PC-3 (cell line): ENCODE measurements around the gene SLC23A2. TPM values are rescaled to one million over a fixed set of nuclear protein-coding genes. Genes with fewer than 3 reads are reported as not detected.

Source experiments
- ATAC-seq: fragments of 200-7000 bp; cut with Tn5 transposase; 2 replicates; pipeline ENCODE4 v1.9.1; 2020; ENCODE audit warnings: mild to moderate bottlenecking, moderate library complexity
- BruUV-seq: library from RNA; stranded (reverse); fragments of 400-500 nt; replicated peaks from 2 replicates; lab custom pipeline; 2021; lab: Mats Ljungman, UMichigan
- CTCF ChIA-PET: fragments of 300-600 bp; sonication (Branson Sonifier 250); formaldehyde crosslinking; loops from one replicate; lab custom pipeline; 2022; ENCODE audit warnings: antibody characterized with exemption; lab: Charles Lee
- POLR2A ChIA-PET: fragments of 300-600 bp; sonication (Branson Sonifier 250); formaldehyde crosslinking; loops from one replicate; lab custom pipeline; 2022; ENCODE audit warnings: antibody characterized with exemption; ENCODE audit not compliant: unreplicated experiment; lab: Charles Lee
- DNase-seq: peaks from one replicate; pipeline ENCODE4 v3.0.0-alpha.2; 2015
- H2AFZ ChIP-seq: fragments of 300-600 bp; sonication (generic); 2 replicates; pipeline ENCODE4 v1.6.0; 2016; ENCODE audit warnings: antibody characterized with exemption, low read length
- H3F3A ChIP-seq: fragments of 300-600 bp; sonication (generic); one replicate; pipeline ENCODE4 v1.6.0; 2017; ENCODE audit warnings: antibody characterized with exemption, low read length, control low read depth, mild to moderate bottlenecking; ENCODE audit not compliant: unreplicated experiment
- H3K27ac ChIP-seq: fragments of 300-600 bp; sonication (generic); 2 replicates; pipeline ENCODE4 v1.5.1; 2016; ENCODE audit warnings: mild to moderate bottlenecking, low read length
- H3K27me3 ChIP-seq: fragments of 300-600 bp; sonication (generic); 2 replicates; pipeline ENCODE4 v1.6.1; 2016; ENCODE audit warnings: low read length, mixed read lengths
- H3K36me3 ChIP-seq: fragments of 300-600 bp; sonication (generic); 2 replicates; pipeline ENCODE4 v1.6.1; 2016; ENCODE audit warnings: low read depth, mixed run types, low read length, mixed read lengths
- H3K4me1 ChIP-seq: fragments of 300-600 bp; sonication (generic); 2 replicates; pipeline ENCODE4 v1.5.1; 2016; ENCODE audit warnings: low read length; ENCODE audit not compliant: insufficient read depth
- H3K4me2 ChIP-seq: fragments of 300-600 bp; sonication (generic); 2 replicates; pipeline ENCODE4 v1.6.0; 2016; ENCODE audit warnings: low read length
- H3K4me3 ChIP-seq: fragments of 300-600 bp; sonication (generic); 2 replicates; pipeline ENCODE4 v1.5.1; 2016; ENCODE audit warnings: mild to moderate bottlenecking, low read length, mixed read lengths
- H3K79me2 ChIP-seq: fragments of 300-600 bp; sonication (generic); 2 replicates; pipeline ENCODE4 v1.6.1; 2017; ENCODE audit warnings: low read length, mixed read lengths
- H3K9ac ChIP-seq: fragments of 300-600 bp; sonication (generic); 2 replicates; pipeline ENCODE4 v1.6.0; 2016; ENCODE audit warnings: mild to moderate bottlenecking, low read length
- H3K9me2 ChIP-seq: fragments of 300-600 bp; sonication (generic); replicated peaks from 2 replicates; pipeline ENCODE4 v1.6.1; 2016; ENCODE audit warnings: mixed run types, low read length, mixed read lengths
- H3K9me3 ChIP-seq: fragments of 300-600 bp; sonication (generic); 2 replicates; pipeline ENCODE4 v1.6.1; 2016; ENCODE audit warnings: low read length, mixed read lengths
- H4K20me1 ChIP-seq: fragments of 300-600 bp; sonication (generic); 2 replicates; pipeline ENCODE4 v1.6.1; 2016; ENCODE audit warnings: low read length, mixed read lengths
- EZH2 ChIP-seq: fragments of 300-600 bp; sonication (generic); IDR thresholded peaks from one replicate; pipeline ENCODE4 v1.6.1; 2017; ENCODE audit warnings: antibody characterized with exemption, mild to moderate bottlenecking, low read length; ENCODE audit not compliant: unreplicated experiment
- EZH2phosphoT487 ChIP-seq: fragments of 300-600 bp; sonication (generic); IDR thresholded peaks from 2 replicates; pipeline ENCODE4 v1.6.1; 2018; ENCODE audit warnings: mild to moderate bottlenecking, antibody characterized with exemption, low read length, borderline replicate concordance
- intact Hi-C: fragments of 100-400 bp; cut with micrococcal nuclease; formaldehyde crosslinking; loops from 2 replicates; pipeline ENCODE4 v1.9.0; 2023
- total RNA-seq: library from RNA; depleted of rRNA; stranded (reverse); fragments of >200 nt; gene quantifications from 2 replicates; pipeline ENCODE4 v1.2.3, GENCODE V29; 2014
- TF ChIP-seq, protein P1 (sequence below): fragments of 300-600 bp; sonication (generic); conservative IDR thresholded peaks from 2 replicates; pipeline ENCODE4 v1.5.1; 2017; ENCODE audit warnings: antibody characterized with exemption, low read depth, mild to moderate bottlenecking, low read length

SLC23A2 gene
- total RNA-seq, 1 experiment from 2014 or later = 18.3 TPM

GRCh38 chr20:4961746-4962145 is 39.6 kb downstream of the SLC23A2 start:
- H3K79me2 ChIP-seq = 0 out of 2 replicates have a peak, but pooled peaks cover 4% of the 10 kb centered on the region
- H3K9me2 ChIP-seq = no peaks in the 10 kb centered on the region
- no peaks in the 10 kb centered on the region for H3K9me3 ChIP-seq
- H4K20me1 ChIP-seq = no peaks in the 10 kb centered on the region
- ATAC-seq (no peak), DNase-seq (no peak)
- TF ChIP-seq EZH2 = no peak
- TF ChIP-seq EZH2phosphoT487 = no peak
- TF ChIP-seq, protein P1, sequence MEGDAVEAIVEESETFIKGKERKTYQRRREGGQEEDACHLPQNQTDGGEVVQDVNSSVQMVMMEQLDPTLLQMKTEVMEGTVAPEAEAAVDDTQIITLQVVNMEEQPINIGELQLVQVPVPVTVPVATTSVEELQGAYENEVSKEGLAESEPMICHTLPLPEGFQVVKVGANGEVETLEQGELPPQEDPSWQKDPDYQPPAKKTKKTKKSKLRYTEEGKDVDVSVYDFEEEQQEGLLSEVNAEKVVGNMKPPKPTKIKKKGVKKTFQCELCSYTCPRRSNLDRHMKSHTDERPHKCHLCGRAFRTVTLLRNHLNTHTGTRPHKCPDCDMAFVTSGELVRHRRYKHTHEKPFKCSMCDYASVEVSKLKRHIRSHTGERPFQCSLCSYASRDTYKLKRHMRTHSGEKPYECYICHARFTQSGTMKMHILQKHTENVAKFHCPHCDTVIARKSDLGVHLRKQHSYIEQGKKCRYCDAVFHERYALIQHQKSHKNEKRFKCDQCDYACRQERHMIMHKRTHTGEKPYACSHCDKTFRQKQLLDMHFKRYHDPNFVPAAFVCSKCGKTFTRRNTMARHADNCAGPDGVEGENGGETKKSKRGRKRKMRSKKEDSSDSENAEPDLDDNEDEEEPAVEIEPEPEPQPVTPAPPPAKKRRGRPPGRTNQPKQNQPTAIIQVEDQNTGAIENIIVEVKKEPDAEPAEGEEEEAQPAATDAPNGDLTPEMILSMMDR = no peak
- no TSS peak for BruUV-seq
- H3K36me3 ChIP-seq = no peaks in the 10 kb centered on the region
- no peak overlapping the region for H2AFZ ChIP-seq
- no peaks in the 10 kb centered on the region for H3F3A ChIP-seq
- H3K9ac ChIP-seq = no peak overlapping the region
- no peaks in the 10 kb centered on the region for H3K27me3 ChIP-seq
- H3K27ac ChIP-seq = no peak overlapping the region
- H3K4me3 ChIP-seq = no peak overlapping the region
- no peaks in the 10 kb centered on the region for H3K4me1 ChIP-seq
- POLR2A ChIA-PET = no interaction called here
- CTCF ChIA-PET = no interaction called here
- intact Hi-C loops = no loop called here
- H3K4me2 ChIP-seq = no peak overlapping the region

GRCh38 chr20:4959592-4959991 is 41.7 kb downstream of the SLC23A2 start:
- Histone ChIP-seq H3K9me2 (no peaks in the 10 kb centered on the region), H3K4me1 (no peaks in the 10 kb centered on the region), H2AFZ (no peak overlapping the region), H3K4me3 (no peak overlapping the region), H3F3A (no peaks in the 10 kb centered on the region), H3K9ac (no peak overlapping the region), H3K9me3 (no peaks in the 10 kb centered on the region), H3K79me2 (0 out of 2 replicates have a peak, but pooled peaks cover 4% of the 10 kb centered on the region), H3K27ac (no peak overlapping the region), H3K4me2 (no peak overlapping the region), H4K20me1 (no peaks in the 10 kb centered on the region), H3K27me3 (no peaks in the 10 kb centered on the region), H3K36me3 (no peaks in the 10 kb centered on the region)
- DNase-seq = no peak
- no peak for TF ChIP-seq EZH2phosphoT487
- TF ChIP-seq EZH2 = no peak
- TF ChIP-seq, protein P1 = no peak
- POLR2A ChIA-PET = no interaction called here
- no peak for ATAC-seq
- BruUV-seq = no TSS peak
- CTCF ChIA-PET = no interaction called here
- intact Hi-C loops = loop anchor here (5.0 kb wide), 1 partner anchor 352 kb away; no protein-coding TSS in a partner anchor

DNA sequence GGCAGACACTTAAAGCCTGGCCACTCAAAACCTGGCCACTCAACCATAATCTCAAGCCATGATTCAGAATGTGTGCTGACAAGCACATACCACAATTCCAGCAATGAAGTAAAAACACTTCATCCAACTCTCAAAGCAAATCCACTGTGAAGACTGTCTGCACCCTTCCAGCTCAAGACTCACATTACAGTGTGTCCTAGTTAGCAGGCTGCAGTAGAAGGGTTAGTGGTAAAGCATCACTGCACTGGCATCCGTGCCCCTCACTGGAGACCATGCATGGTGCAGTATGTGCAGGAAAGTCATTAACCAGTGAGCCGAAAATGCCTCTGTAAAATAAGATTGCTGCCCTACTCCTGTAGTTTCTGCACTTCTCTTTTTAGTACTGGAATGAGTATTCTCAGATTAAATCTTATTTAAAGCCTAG is 43.4 kb downstream of the SLC23A2 start:
- H3K4me1 ChIP-seq = no peaks in the 10 kb centered on the region
- no peaks in the 10 kb centered on the region for H4K20me1 ChIP-seq
- no peaks in the 10 kb centered on the region for H3K27me3 ChIP-seq
- DNase-seq (no peak), ATAC-seq (no peak)
- H3K9me3 ChIP-seq = no peaks in the 10 kb centered on the region
- BruUV-seq = no TSS peak
- ChIA-PET CTCF (no interaction called here), POLR2A (no interaction called here)
- no peak overlapping the region for H2AFZ ChIP-seq
- TF ChIP-seq EZH2phosphoT487 = no peak
- TF ChIP-seq EZH2 = no peak
- TF ChIP-seq, protein P1 = no peak
- H3F3A ChIP-seq = no peaks in the 10 kb centered on the region
- H3K9ac ChIP-seq = no peak overlapping the region
- no peak overlapping the region for H3K27ac ChIP-seq
- no peaks in the 10 kb centered on the region for H3K36me3 ChIP-seq
- no peak overlapping the region for H3K4me3 ChIP-seq
- H3K4me2 ChIP-seq = no peak overlapping the region
- no peaks in the 10 kb centered on the region for H3K9me2 ChIP-seq
- intact Hi-C loops = loop anchor here (5.0 kb wide), 1 partner anchor 351 kb away; no protein-coding TSS in a partner anchor
- H3K79me2 ChIP-seq = 0 out of 2 replicates have a peak, but pooled peaks cover 4% of the 10 kb centered on the region
